Suprapubic skin (tissue), 4 donors: ENCODE data around the gene JDP2. TPM values are rescaled to one million over a fixed set of nuclear protein-coding genes. Genes with fewer than 3 reads are reported as not detected.
"Not testable (repeated sequence)": the region's sequence is repeated elsewhere in the genome, so short reads cannot be mapped to it uniquely, and the experiment has no call there.

Experiments
- DNase-seq, 2 donors: peaks; one replicate each; pipeline ENCODE4 v3.0.0-alpha.2; 2019; ENCODE audit warnings: low spot score in 2 of 2
- H3K27ac ChIP-seq: fragments of 200-600 bp; sonication (generic); one replicate; pipeline ENCODE4 v1.5.1; 2019
- H3K27me3 ChIP-seq: fragments of 200-600 bp; sonication (generic); one replicate; pipeline ENCODE4 v1.5.1; 2019
- H3K36me3 ChIP-seq: fragments of 200-600 bp; sonication (generic); one replicate; pipeline ENCODE4 v1.5.1; 2019
- H3K4me1 ChIP-seq: fragments of 200-600 bp; sonication (generic); one replicate; pipeline ENCODE4 v1.5.1; 2019
- H3K4me3 ChIP-seq: fragments of 200-600 bp; sonication (generic); one replicate; pipeline ENCODE4 v1.5.1; 2019; ENCODE audit warnings: mild to moderate bottlenecking
- H3K9me3 ChIP-seq: fragments of 200-600 bp; sonication (generic); one replicate; pipeline ENCODE4 v1.5.1; 2019
- CTCF ChIP-seq, 2 donors: fragments of 200-600 bp in 1 of 2; fragments of 450-650 bp in 1 of 2; sonication (generic) in 1 of 2; IDR thresholded peaks; one replicate each; pipeline ENCODE4 v1.5.1; 2016 to 2019; ENCODE audit warnings: antibody characterized with exemption in 2 of 2, mild to moderate bottlenecking in 1 of 2, moderate library complexity in 1 of 2
- EP300 ChIP-seq: sonication (generic); formaldehyde crosslinking; IDR thresholded peaks from one replicate; pipeline ENCODE4 v1.6.1; 2017; ENCODE audit warnings: antibody characterized with exemption
- POLR2A ChIP-seq, 2 donors: fragments of 450-650 bp; IDR thresholded peaks; one replicate each; pipeline ENCODE4 v1.6.1; 2017; ENCODE audit warnings: antibody characterized with exemption in 2 of 2, mild to moderate bottlenecking in 2 of 2, moderate library complexity in 2 of 2
- POLR2AphosphoS5 ChIP-seq, 3 donors: sonication (generic); formaldehyde crosslinking; IDR thresholded peaks; one replicate each; pipeline ENCODE4 v1.6.1; 2017; ENCODE audit warnings: antibody characterized with exemption in 3 of 3
- WGBS: methylation state at CpG from one replicate; pipeline ENCODE4 v1.1.5; 2018; 5-methylcytosine and 5-hydroxymethylcytosine counted together
- total RNA-seq, 4 donors: library from RNA; depleted of rRNA; stranded (reverse); fragments of >200 nt; gene quantifications; one replicate each; pipeline ENCODE4 v1.1.0, GENCODE V29; 2016

JDP2 gene, protein sequence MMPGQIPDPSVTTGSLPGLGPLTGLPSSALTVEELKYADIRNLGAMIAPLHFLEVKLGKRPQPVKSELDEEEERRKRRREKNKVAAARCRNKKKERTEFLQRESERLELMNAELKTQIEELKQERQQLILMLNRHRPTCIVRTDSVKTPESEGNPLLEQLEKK
- total RNA-seq = 10 to 100 TPM; 36.0 to 72.7 (median 50.4) TPM

- Histone ChIP-seq H3K4me1 (peaks cover 47% of the 10 kb centered on the region), H3K9me3 (no peaks in the 10 kb centered on the region), H3K27ac (peak within 1 kb of the TSS; percentile 85), H3K27me3 (no peaks in the 10 kb centered on the region), H3K36me3 (no peaks in the 10 kb centered on the region), H3K4me3 (peak within 1 kb of the TSS; percentile 81)
- no CpG with 5 or more reads among the region's 93 CpGs for WGBS
- TF ChIP-seq POLR2A (IDR thresholded peaks at IDR 0.05) = peak in 1 of 2 donors; percentile 87
- TF ChIP-seq EP300 = no peak
- TF ChIP-seq POLR2AphosphoS5 (IDR thresholded peaks at IDR 0.05) = peak in 2 of 3 donors; percentile 48 to 93
- peak in 1 of 2 donors; percentile 24 for TF ChIP-seq CTCF (IDR thresholded peaks at IDR 0.05)
- DNase-seq = peak; percentile 96 to 97
These were observed at the start of gene JDP2 for GRCh38 chr14:75427482-75428229. Gene JDP2, plus strand, starts transcription at chr14:75428022. Its CDS starts 9,899 bp downstream, at chr14:75437921.

- Histone ChIP-seq H3K27me3 (no peaks in the 10 kb centered on the region), H3K4me1 (no peaks in the 10 kb centered on the region), H3K4me3 (no peak overlapping the region), H3K27ac (no peak overlapping the region), H3K9me3 (no peaks in the 10 kb centered on the region), H3K36me3 (no peaks in the 10 kb centered on the region)
- DNase-seq = no peak
- TF ChIP-seq CTCF (IDR thresholded peaks at IDR 0.05) (no peak), EP300 (no peak), POLR2A (IDR thresholded peaks at IDR 0.05) (no peak), POLR2AphosphoS5 (IDR thresholded peaks at IDR 0.05) (no peak)
- WGBS = 100% methylated on average over 3 of the region's 4 CpGs
These were observed 48.4 kb upstream of the JDP2 start for GRCh38 chr14:75379246-75379929.

GRCh38 chr14:75379930-75380270 lies 47.9 kb upstream of the JDP2 start:
- Histone ChIP-seq H3K9me3 (no peaks in the 10 kb centered on the region), H3K27ac (no peak overlapping the region), H3K4me1 (no peaks in the 10 kb centered on the region), H3K36me3 (no peaks in the 10 kb centered on the region), H3K4me3 (no peak overlapping the region), H3K27me3 (no peaks in the 10 kb centered on the region)
- TF ChIP-seq EP300 (no peak), POLR2AphosphoS5 (IDR thresholded peaks at IDR 0.05) (no peak), POLR2A (IDR thresholded peaks at IDR 0.05) (no peak), CTCF (IDR thresholded peaks at IDR 0.05) (no peak)
- no peak for DNase-seq
- WGBS = 100% methylated on average over 1 of the region's 1 CpG

DNA sequence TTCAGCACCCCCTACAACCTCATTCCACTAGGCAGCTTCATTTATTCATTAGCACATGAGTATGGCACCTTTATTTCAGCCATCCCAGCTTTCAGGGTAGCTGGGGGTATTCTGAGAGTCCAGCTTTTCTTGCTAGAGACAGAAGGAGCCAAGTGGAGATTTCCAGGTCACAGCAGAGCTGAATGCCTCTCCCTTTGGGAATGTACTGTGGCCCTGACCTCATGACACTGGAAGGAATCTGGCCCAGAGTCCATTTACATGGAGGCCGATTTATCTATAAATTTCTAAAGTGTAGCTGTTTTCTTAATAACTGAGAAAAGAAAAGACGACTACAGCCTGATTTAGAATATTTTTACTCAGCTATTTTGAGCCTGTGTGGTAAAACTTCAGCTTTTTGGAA lies 47.2 kb upstream of the JDP2 start:
- Histone ChIP-seq H3K9me3 (no peaks in the 10 kb centered on the region), H3K4me1 (no peaks in the 10 kb centered on the region), H3K36me3 (no peaks in the 10 kb centered on the region), H3K4me3 (no peak overlapping the region), H3K27ac (no peak overlapping the region), H3K27me3 (no peaks in the 10 kb centered on the region)
- TF ChIP-seq CTCF (IDR thresholded peaks at IDR 0.05) (no peak), EP300 (no peak), POLR2A (IDR thresholded peaks at IDR 0.05) (no peak), POLR2AphosphoS5 (IDR thresholded peaks at IDR 0.05) (no peak)
- 77% methylated on average over 2 of the region's 2 CpGs for WGBS
- DNase-seq = no peak

GRCh38 chr14:75381642-75382041 lies 46.2 kb upstream of the JDP2 start:
- Histone ChIP-seq H3K27ac (no peak overlapping the region), H3K36me3 (no peaks in the 10 kb centered on the region), H3K4me3 (no peak overlapping the region), H3K9me3 (no peaks in the 10 kb centered on the region), H3K27me3 (no peaks in the 10 kb centered on the region), H3K4me1 (no peaks in the 10 kb centered on the region)
- DNase-seq = no peak
- TF ChIP-seq POLR2A (IDR thresholded peaks at IDR 0.05) (no peak), EP300 (no peak), POLR2AphosphoS5 (IDR thresholded peaks at IDR 0.05) (no peak), CTCF (IDR thresholded peaks at IDR 0.05) (no peak)

DNA sequence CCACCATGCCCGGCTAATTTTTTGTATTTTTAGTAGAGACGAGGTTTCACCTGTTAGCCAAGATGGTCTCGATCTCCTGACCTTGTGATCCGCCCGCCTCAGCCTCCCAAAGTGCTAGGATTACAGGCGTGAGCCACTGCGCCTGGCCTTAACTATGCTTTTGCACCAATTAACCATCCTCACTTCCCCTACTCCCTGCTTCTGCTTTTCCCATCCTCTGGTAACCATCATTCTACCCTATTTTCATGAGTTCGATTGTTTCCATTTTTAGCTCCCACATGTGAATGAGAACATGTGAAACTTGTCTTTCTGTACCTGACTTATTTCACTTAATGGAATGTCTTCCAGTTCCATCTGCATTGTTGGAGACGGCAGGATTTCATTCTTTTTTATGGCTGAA lies 44.6 kb upstream of the JDP2 start:
- not testable (repeated sequence) for H3K27me3 ChIP-seq, H3K4me1 ChIP-seq, H3K36me3 ChIP-seq, DNase-seq, H3K9me3 ChIP-seq, H3K27ac ChIP-seq, H3K4me3 ChIP-seq
- 92% methylated on average over 9 of the region's 9 CpGs for WGBS
